ENCODE measurements around the gene SBF1. TPM values are rescaled to one million over a fixed set of nuclear protein-coding genes. Genes with fewer than 3 reads are reported as not detected.

The SBF1 gene
- total RNA-seq, 2 donors from 2014 or later = 89.9 to 90.1 TPM

GRCh38 chr22:50490531-50491308 lies 15.9 kb upstream of the SBF1 start:
- TF ChIP-seq CTCF (conservative IDR thresholded peaks at IDR 0.05) = no peak
- Mint-ChIP-seq H3K4me3 (no peak overlapping the region), H3K27me3 (ENCODE audit: insufficient read depth) (peaks cover 39% of the 10 kb centered on the region), H3K9me3 (no peaks in the 10 kb centered on the region), H3K36me3 (ENCODE audit: low read depth) (no peaks in the 10 kb centered on the region), H3K27ac (no peak overlapping the region), H3K4me1 (peaks cover 11% of the 10 kb centered on the region)
- Histone ChIP-seq H3K9me3 (ENCODE audit: control insufficient read depth, low read length) (no peaks in the 10 kb centered on the region), H3K27me3 (ENCODE audit: control insufficient read depth, insufficient read depth, low read length, poor library complexity, severe bottlenecking) (no peaks in the 10 kb centered on the region), H3K4me3 (ENCODE audit: low read length) (no peak overlapping the region), H3K27ac (ENCODE audit: low read depth, low read length) (no peak overlapping the region), H3K36me3 (ENCODE audit: control insufficient read depth, insufficient read depth, low read length) (no peaks in the 10 kb centered on the region), H3K9ac (ENCODE audit: extremely low read depth, low read length, poor library complexity, severe bottlenecking) (no peak overlapping the region), H3K4me1 (ENCODE audit: control insufficient read depth, insufficient read depth, low read length) (no peaks in the 10 kb centered on the region)
- WGBS, 2 experiments (ENCODE audit: insufficient coverage in 1 of 2, insufficient read length in 1 of 2) = 90 to 91% methylated on average over 23 to 27 of the region's 27 CpGs
- peak; percentile 20 for DNase-seq

GRCh38 chr22:50489363-50490243 lies 14.8 kb upstream of the SBF1 start:
- H3K9me3 Mint-ChIP-seq = no peaks in the 10 kb centered on the region
- H3K36me3 Mint-ChIP-seq (ENCODE audit: low read depth) = no peaks in the 10 kb centered on the region
- peak; percentile 15 for DNase-seq

More at GRCh38 chr22:50489363-50490243, 14.8 kb upstream of the SBF1 start:
- no peak overlapping the region for H3K4me3 Mint-ChIP-seq
- H3K27ac Mint-ChIP-seq = no peak overlapping the region
- Histone ChIP-seq H3K9me3 (ENCODE audit: control insufficient read depth, low read length) (no peaks in the 10 kb centered on the region), H3K4me3 (ENCODE audit: low read length) (no peak overlapping the region), H3K9ac (ENCODE audit: extremely low read depth, low read length, poor library complexity, severe bottlenecking) (no peak overlapping the region), H3K36me3 (ENCODE audit: control insufficient read depth, insufficient read depth, low read length) (no peaks in the 10 kb centered on the region), H3K27me3 (ENCODE audit: control insufficient read depth, insufficient read depth, low read length, poor library complexity, severe bottlenecking) (no peaks in the 10 kb centered on the region), H3K27ac (ENCODE audit: low read depth, low read length) (no peak overlapping the region), H3K4me1 (ENCODE audit: control insufficient read depth, insufficient read depth, low read length) (no peaks in the 10 kb centered on the region)
- no peak for TF ChIP-seq CTCF (conservative IDR thresholded peaks at IDR 0.05)
- WGBS, 2 experiments (ENCODE audit: insufficient coverage in 1 of 2, insufficient read length in 1 of 2) = 91 to 100% methylated on average over 6 to 31 of the region's 31 CpGs
- peaks cover 41% of the 10 kb centered on the region for H3K27me3 Mint-ChIP-seq (ENCODE audit: insufficient read depth)
- peaks cover 11% of the 10 kb centered on the region for H3K4me1 Mint-ChIP-seq
